Stimulated activated CD8-positive, alpha-beta memory T cell treated with anti-CD3 and anti-CD28 coated beads, Interleukin-15, amount 100 ng/mL, for 4 hours (primary cell): ENCODE measurements around the gene KDM1B.
"Not testable (repeated sequence)": the region's sequence is repeated elsewhere in the genome, so short reads cannot be mapped to it uniquely, and the experiment has no call there.

Source experiments
- DNase-seq, 2 donors: peaks; one replicate each; pipeline ENCODE4 v3.0.0-alpha.2; 2020; ENCODE audit warnings: low read depth in 2 of 2

Gene KDM1B

DNA sequence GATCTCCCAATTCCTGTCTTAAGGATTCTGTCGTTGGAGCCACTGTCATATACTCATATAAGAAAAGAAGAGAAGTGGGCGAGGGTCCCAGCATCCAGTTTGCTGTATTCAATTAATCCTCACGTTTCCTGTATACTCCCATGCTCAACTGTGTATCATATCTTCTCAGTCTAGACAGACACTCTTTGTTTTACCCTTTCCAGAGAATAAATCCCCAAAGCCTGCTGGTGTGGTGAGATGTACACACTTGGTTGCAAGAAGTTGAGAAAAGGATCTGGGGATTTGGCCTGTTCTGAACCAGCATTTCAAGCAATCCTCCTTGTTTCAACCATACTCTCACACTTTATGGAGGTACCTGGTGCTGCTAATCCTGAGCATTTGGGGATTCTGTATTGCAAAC is 3.4 kb upstream of the KDM1B start:
- DNase-seq = no peak

DNA sequence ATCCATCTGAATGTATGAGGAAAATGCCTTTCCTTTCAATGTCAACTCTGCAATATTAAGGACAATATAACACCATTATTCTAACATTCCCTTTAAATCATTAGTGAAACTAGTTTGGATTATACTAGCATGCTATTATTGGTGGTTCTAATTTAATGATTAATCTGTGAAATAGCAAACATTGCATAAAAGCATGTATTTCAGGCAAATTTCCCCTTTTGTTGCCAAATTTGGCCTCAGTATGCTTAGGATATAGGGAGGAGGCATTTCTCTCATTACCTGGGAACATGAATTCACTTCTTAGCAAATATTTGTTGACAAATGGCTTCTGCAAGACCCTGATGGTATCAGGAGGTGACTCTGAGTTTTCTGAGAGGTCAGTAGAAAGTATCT is 1.9 kb upstream of the KDM1B start:
- DNase-seq = no peak

DNA sequence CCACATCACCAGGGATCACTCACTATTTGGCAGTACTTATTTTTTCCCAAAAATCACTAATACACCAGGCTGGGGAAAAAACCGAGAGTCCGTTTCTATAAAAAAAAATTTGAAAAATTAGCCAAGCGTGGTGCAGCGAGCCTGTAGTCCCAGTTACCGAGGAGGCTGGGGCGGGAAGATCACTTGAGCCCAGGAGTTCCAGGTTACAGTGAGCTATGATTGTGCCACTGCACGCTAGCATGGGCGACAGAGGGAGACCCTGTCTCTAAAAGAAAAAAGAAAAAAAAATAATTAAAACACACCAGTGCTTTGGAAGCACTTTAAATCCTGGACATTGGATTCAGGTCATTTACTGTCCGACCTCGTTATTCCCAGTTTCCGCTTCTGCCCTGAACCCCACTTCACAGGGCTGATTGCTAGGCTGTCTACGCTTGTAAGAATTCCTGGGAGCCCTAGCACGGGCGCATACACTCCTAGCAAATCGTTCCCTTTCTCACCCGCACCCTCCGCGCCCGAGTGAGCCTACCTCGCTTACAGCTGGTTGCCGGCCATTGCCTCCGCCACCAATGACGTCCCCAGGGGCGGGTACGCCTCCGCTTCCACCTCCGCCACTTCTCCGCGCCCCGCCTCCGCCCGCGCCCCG is 594 bp upstream of the KDM1B start, which contains the start of gene TPMT:
TPMT (minus strand) TSS at position 571 of the 643 bp plus-strand sequence. CDS start 5,950 bp downstream, outside the sequence.
- no peak for DNase-seq

DNA sequence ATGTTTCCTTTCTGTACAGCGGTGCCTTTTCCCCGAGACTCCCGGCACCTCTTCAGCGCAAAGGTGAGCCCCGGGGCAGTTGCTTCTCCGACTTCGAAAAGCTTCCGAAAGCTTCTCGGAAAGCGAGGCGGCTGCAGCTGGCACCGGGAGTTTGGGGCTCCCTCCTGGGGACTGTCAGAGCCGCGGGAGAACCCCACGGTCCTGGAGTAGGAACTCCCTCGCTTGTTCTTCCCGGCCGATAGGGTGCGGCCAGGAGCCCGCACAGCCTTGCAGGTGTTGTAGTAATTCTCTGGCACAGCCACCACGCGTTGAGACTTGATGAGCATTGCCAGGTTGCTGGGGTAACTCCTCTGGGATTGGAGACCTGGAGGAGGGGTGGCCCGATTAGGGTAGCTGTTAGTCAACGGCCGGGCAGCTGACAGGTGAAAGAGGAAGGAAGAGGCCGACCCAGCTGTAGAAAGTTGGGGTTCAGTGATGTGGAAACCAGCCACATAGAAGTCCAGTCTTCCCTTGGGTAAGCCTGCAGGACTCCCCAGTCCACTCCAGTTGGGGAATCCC is 721 bp downstream of the KDM1B start:
- DNase-seq = peak; percentile 5 to 8

DNA sequence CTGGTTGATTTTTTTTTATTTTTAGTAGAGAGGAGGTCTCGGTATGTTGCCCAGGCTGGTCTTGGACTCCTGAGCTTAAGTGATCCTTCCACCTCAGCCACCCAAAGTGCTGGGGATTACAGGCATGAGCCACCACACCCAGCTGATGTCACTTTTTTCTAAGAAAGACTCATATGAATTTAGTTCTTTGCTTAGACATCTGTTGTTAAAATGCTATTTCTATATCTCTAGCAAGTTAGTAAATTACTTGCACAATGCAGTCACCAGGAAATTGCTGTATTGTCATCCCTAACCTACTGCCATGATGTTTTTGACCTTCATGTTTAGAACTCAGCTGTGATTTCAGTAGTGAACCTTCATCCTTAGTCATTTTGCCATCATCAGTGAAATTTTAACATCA is 5.7 kb downstream of the KDM1B start:
- DNase-seq = no peak

DNA sequence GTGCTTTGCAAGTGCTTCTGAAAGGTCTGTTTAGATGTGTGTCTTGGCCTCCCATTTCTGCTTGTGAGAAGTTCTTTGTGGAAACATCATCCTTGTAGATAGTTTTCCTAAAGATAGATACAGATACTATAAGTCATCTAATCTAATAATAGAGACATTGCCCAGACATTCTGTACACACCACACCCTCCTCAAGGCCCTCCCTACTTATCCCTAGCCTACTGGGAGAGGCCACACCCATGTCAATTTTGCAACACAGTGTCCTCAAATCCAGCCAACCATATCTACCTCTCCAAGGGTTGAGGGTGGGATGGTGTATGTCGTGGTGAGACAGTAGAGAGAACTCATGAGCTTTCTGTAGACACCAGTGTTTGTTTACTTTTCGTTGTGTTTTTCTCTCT is 6.2 kb downstream of the KDM1B start:
- DNase-seq = no peak

DNA sequence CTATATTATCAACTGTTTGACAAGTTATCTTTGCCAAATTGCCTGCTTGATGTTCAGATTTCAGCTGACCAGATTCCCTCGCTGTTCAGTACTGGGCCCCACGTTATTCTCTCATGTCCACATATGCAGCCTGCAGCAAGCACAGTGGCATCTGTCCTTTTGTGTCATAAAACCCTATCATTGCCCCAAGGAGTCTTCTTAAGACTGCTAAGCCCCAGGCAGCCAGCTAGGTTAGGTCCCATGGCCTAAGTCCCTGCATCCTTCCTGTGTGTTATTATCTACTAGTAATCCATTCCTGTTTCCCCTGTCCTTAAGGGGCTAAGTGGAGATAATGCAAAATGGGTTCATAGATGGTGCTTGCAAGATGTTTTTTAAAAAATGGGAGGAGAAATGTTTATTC is 7.2 kb downstream of the KDM1B start:
- no peak for DNase-seq

DNA sequence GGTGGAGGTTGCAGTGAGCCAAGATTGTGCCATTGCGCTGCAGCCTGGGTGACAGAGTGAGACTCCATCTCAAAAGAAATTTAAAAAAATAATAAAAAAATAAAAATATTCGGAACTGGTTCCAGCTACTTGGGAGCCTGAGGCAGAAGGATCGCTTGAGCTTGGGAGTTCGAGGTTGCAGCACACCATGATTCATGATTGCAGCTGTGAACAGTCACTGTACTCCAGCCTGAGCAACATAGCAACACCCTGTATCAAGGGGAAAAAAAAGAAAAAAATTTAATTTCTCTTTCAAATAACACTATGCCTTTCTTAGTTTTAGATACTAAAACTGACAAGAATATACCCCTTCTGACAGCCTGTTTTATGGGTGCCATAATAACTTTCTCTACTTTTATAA is 10.5 kb downstream of the KDM1B start:
- no peak for DNase-seq

DNA sequence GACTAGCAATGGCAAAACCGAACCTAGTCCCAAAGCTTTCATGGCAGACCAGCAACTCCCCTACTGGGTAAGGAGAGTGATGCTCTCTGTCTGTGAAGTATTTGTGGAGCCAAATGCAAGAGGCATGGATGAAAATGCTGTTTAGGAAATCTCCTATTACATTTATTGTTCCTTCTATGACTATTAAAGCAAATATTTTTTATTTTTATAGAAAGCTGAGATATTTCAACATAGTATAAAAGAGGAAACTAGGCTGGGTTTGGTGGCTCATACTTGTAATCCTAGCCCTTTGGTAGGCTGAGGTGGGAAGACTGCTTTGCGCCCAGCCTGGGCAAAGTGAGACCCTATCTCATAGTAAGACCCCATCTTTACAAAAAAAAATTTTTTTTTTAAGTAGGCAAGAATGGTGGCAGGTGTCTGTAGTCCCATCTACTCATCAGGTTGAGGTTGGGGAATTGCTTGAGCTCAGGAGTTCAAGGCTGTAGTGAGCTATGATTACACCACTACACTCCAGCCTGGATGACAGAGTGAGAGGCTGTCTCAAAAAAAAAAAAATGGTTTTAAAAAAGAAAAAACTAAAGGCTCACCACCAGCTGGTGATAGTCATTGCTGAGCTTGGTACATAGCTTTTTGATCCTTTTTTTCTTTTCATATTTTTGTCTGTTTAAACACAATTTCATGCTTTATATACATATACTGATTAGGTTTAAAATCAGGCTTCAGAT is 11.3 kb downstream of the KDM1B start:
- no peak for DNase-seq

DNA sequence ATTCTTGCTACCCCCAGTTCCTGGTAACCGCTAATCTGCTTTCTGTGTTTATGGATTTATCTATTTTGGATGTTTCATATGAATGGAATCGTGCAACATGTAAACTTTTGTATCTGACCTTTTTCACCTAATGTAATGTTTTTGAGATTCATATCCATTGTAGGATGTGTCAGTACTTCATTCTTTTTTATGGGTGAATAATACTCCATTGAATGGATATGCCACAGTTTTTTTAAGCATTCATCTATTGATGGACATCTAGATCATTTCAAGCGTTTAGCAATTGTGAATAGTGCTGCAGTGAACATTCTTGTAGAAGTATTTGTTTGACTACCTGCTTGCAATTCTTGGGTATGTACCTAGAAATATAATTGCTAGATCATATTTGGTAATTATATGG is 13.0 kb downstream of the KDM1B start:
- no peak for DNase-seq

DNA sequence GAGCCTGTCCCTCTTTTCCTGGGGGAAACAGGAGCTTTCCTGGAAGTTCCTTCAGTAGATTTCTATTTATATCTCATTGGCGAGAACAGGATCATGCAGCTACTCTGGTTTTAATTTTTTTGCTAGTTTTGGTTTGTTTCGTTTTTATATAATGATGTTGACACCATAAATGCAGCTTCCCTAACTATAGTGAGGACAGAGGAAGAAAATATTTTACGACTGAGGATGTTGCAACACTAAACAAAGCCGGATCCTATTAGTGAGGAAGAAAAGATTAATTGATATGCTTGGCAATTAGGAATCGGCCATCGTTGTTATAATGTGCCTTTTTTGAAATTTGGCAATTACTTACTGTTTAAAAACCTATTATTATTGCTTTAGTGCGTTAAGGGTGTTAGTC is 16.6 kb downstream of the KDM1B start:
- no peak for DNase-seq

DNA sequence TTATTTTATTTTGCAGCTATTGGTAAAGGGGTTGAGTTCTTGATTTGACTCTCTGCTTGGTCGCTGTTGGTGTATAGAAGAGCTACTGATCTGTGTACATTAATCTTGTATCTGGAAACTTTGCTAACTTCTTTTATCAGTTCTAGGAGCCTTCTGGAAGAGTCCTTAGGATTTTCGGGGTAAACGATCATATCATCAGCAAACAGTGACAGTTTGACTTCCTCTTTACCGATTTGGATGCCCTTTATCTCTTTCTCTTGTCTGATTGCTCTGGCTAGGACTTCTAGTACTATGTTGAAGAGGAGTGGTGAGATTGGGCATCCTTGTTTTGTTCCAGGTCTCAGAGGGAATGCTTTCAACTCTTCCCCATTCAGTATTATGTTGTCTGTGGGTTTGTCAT is 21.0 kb downstream of the KDM1B start:
- not testable (repeated sequence) for DNase-seq

DNA sequence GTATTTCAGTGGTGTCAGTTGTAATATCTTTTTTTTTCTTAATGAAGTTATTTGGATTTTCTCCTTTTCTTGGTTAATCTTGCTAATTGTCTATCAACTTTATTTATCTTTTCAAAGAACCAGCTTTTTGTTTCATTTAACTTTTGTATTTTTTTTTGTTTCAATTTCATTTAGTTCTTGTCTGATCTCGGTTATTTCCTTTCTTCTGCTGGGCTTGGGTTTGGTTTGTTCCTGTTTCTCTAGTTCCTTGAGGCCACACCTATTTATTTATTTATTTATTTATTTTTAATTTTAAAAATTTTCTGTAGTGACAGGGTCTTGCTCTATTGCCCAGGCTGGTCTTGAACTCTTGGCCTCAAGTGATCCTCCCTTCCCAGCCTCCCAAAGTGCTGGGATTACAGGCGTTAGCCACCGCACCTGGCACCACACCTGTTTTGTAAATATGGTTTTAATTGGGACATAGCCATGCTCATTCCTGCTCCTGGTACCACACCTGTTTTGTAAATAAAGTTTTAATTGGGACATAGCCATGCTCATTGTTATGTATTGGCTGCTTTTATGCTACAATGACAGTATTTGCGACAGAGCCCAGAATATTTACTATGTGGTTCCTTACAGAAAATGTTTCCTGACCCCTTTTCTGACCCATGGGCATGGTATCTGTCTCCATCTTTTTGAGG is 22.2 kb downstream of the KDM1B start:
- DNase-seq = no peak

DNA sequence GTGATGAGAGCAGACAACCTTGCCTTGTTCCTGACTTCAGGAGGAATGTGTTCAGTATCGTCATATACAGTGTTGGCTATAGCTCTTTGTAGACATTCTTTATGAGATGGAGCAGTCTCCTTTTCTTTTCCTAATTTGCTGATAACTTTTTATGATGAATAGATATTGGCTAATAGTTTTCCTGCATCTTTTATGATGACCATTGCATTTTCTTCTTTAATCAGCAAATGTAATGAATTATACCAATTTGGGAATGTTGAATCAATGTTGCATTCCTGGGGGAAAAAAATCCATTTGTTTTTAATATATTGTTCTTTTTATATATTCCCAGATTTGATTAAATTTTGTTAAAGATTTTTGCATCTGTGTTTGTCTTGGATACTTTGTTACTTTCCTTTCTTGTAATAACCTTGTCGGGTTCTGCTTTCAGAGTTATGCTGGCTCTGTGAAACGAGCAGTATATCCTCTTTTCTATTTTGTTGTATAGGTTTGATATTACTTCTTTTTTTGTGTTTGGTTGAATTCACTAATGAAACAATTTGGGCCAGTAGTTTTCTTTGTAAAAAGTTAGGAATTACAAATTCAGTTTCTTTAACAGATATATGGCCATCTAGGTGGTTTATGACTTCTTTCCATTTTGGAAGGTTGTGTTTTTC is 23.9 kb downstream of the KDM1B start:
- DNase-seq = no peak

DNA sequence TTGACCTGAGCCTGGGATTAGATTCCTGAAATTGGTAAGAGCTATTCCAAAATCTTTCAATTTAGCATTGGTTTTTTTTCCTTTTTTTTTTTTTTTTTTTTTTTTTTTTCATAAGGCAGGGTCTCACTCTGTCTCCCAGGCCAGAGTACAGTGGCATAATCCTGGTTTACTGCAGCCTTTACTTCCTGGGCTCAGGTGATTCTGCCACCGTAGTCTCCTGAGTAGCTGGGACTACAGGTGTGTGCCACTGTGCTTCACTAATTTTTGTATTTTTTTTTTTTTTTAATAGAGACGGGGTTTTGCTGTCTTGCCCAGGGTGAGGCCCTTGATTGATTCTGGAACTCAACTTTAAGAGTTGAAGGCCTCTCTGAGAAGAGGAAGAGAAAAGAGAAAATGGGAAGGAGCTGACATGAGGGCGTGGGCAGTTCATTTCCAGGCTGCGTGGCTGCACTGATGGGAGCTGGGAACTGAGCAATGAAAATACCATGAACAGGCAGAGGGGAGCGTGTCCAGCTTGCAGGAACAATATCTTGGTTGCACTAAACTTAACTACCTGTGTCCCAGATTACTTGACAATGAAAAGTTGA is 24.6 kb downstream of the KDM1B start:
- DNase-seq = no peak

DNA sequence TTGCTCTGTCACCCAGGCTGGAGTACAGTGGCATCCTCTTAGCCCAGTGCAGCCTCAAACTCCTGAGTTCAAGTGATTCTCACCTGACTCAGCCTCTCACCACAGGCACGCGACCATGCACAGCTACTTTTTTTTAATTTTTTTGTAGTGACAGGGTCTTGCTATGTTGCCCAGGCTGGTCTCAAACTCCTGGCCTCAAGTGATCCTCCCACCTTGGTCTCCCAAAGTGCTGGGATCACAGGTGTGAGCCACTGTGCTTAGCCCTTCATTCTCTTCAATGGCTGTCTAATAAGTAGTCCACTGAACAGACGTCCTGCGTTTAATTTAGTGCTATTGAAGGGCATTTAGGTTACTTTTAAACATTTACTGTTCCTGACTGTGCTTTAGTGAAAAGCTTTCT is 27.3 kb downstream of the KDM1B start:
- DNase-seq = no peak

DNA sequence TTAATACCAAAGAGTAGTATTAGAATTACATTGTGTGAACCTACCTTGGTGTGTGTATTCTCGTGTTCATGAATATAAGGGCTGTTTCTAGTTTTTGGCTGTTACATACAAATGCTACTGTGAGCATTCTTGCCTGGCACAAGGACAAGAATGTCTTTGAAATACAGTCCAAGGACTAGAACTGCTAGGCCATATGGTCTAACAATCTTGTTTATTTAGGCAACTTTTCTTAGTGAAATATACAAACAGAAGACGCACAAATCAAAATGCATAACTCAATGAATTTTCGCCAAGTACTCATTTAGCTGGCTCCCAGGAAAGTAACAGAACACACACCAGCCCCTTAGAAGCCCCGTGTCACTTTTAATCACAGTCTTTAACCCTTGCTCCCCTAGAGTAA is 28.5 kb downstream of the KDM1B start:
- no peak for DNase-seq

DNA sequence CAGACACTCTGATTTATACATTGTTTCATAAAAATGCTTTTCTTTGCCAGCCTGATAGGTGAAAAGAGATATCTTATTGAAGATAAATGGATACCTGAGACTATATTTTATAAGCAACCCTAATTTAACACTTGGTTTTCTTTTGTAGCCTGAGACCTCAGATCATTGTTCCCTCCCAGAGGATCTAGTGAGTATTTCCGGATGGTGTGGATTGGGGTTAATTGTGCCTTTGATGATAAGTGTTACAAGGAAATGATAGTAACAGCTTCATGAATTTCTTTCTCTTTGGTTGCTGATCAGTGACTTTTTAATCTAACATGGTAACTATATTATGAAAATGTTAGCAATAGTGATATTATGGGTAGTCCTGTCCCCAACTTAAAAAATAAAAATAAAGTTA is 30.4 kb downstream of the KDM1B start:
- no peak for DNase-seq

DNA sequence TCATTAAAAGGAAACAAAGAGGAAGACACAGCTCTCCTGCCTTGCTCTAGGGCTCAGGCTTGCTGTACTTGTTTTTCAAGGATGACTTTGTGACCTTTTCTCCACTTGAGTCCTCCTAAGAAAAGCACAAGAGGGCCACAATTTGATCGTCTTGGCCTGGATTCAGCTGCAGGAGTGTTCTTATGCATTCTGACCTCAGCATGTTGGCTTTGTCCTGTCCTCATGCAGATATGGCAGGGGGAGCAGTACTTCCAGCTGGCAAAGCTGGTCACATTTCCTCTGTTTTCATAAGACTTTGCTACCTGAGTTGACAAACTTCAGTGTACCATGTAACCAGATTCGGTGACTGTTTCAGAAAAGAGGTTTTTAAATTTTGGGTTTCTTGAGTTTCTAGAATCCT is 30.8 kb downstream of the KDM1B start:
- no peak for DNase-seq

DNA sequence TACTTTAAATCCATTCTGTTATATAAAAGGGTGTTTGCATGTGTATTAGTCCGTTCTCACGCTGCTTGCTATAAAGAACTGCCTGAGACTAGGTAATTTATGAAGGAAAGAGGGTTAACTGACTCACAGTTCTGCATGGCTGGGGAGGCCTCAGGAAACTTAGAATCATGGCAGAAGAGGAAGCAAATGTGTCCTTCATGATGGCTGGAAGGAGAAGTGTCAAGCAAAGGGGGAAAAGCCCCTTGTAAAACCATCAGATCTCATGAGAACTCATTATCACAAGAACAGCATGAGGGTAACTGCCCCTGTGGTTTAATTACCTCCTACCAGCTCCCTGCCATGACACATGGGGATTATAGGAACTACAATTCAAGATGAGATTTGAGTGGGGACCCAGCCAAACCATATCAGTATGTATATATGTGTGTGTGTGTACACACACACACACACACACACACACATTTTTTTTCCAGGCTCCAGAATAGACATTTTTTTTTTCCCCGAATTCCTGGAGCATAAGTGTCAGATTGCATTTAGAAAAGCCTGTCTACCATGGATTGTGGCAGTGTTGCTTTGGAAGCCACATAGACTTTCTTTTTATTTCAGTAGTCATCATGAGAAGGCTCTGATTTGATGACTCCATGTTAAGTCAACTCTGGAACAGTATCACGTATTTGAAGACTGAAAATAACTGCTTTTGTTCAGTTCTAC is 31.5 kb downstream of the KDM1B start:
- DNase-seq = no peak

DNA sequence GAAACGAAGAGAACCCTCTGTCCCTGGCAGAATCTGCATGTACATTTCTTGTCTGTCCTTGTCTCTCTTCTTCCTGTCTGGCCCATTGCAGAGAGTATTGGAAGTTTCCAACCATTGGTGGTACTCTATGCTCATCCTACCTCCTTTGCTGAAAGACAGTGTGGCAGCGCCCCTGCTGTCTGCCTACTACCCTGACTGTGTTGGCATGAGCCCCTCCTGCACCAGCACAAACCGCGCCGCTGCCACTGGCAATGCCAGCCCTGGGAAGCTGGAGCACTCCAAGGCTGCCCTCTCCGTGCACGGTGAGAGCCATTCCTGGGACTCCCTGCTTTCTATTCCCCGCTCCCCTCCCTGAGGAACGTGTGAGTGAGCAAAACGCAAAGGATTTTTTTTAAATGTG is 32.5 kb downstream of the KDM1B start:
- no peak for DNase-seq
